C1 segment of cervical spinal cord (tissue), 14 donors: ENCODE data around the gene MYOF.

Experiments used
- DNase-seq, 14 donors: peaks; one replicate each; lab custom pipeline; 2025; lab: John Stamatoyannopoulos, UW

MYOF gene, protein sequence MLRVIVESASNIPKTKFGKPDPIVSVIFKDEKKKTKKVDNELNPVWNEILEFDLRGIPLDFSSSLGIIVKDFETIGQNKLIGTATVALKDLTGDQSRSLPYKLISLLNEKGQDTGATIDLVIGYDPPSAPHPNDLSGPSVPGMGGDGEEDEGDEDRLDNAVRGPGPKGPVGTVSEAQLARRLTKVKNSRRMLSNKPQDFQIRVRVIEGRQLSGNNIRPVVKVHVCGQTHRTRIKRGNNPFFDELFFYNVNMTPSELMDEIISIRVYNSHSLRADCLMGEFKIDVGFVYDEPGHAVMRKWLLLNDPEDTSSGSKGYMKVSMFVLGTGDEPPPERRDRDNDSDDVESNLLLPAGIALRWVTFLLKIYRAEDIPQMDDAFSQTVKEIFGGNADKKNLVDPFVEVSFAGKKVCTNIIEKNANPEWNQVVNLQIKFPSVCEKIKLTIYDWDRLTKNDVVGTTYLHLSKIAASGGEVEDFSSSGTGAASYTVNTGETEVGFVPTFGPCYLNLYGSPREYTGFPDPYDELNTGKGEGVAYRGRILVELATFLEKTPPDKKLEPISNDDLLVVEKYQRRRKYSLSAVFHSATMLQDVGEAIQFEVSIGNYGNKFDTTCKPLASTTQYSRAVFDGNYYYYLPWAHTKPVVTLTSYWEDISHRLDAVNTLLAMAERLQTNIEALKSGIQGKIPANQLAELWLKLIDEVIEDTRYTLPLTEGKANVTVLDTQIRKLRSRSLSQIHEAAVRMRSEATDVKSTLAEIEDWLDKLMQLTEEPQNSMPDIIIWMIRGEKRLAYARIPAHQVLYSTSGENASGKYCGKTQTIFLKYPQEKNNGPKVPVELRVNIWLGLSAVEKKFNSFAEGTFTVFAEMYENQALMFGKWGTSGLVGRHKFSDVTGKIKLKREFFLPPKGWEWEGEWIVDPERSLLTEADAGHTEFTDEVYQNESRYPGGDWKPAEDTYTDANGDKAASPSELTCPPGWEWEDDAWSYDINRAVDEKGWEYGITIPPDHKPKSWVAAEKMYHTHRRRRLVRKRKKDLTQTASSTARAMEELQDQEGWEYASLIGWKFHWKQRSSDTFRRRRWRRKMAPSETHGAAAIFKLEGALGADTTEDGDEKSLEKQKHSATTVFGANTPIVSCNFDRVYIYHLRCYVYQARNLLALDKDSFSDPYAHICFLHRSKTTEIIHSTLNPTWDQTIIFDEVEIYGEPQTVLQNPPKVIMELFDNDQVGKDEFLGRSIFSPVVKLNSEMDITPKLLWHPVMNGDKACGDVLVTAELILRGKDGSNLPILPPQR (N-terminal part only)

GRCh38 chr10:93482145-93482834 is at the start of gene MYOF:
MYOF (minus strand) TSS chr10:93482334; CDS start chr10:93482194, 140 bp downstream.
- DNase-seq, result peak in 7 of 14 donors; percentile 5 to 20 (median 13)

- no peak for DNase-seq
These were observed 36.4 kb upstream of the MYOF start for GRCh38 chr10:93518531-93518930.

DNA sequence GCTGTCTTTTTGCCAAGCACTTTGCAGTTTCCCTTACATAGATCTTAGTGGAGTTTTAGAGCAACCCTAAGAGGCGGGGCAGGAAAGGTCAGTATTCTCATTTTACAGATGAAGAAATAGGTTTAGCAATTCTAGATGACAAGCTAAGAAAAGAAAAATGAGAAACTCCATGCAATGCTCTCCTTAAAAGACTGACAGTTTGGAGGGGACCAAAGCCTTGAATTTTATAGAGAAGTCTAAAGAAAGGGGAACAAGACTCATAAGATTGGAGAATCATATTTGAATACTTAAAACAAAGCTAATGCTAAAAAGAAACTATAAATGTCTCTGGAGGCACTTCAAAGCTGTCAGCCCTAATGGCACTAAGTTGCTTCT is 33.9 kb upstream of the MYOF start:
- no peak for DNase-seq

GRCh38 chr10:93515071-93516005 is 33.2 kb upstream of the MYOF start:
- DNase-seq, result peak in 1 of 14 donors; percentile 2

DNA sequence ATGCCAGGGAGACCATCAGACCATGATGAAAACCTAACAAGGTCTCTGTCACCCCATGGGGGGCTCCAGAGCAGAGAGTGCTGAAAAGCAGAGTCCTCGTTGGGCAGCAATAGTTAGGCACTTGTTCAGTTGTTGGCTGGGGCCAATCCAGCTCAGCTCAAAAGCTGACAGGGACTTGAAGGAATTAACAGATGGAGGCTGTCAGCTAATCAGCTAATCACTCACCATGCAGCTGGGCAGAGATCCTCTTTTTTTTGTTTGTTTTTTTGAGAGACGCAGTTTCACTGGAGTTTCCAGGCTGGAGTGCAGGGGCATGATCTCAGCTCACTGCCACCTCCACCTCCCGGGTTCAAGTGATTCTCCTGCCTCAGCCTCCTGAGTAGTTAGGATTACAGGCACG is 32.4 kb upstream of the MYOF start:
- DNase-seq, result peak in 1 of 14 donors; percentile 3

DNA sequence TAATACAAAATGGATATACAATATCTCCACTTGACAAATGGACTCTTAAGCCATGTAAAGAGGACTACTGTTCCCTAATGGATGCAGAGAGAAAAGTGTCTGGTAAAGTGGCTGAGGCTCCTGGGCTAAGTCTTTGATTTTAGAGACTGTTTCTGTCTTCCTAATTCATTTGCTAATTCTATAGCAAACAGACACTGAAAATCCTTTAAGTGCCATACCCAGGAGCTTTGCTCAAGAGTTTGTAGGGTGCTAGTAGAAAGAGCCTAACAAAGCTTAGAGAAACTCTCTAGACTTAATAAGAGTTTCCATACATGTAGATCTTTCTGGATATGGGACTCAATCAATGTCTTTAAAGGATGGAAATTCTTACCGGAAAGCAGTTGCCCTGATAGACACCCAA is 31.0 kb upstream of the MYOF start:
- no peak for DNase-seq

DNA sequence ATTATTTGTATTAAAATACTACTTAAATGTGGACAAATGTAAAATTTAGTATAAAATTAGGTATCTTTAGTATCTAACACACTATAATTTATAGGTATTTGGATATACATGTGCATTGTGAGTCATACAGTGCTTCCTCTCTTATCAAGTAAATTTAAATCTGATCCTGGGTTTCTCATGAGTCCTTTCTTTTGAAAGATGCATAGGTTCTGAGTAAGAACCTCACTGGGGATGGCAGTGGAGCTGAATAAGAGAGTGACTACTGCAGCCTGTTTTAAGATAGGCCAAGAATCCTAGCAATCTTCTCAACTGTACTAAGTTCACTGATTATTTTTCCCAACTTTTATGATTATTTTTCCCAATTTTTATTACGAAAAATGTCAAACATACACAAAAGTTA is 30.4 kb upstream of the MYOF start:
- no peak for DNase-seq

DNA sequence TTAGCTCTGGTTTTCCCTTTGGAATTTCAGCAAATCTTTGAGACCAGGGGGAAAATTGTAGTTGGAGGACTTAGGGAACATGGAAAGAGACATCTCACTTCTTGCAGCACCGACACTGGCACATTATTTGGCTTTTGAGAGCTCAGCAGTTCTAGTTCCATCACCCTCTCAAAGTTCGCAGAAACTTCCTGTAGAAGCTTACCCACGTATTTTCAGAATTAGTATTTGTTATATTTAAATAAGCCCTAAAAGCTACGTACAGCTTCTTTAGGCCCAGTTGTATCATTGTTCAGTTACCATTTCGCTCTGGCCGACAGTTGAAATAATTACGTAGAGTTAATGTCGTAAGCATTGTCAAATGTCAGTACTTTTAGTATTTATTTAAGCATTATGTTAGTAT is 27.7 kb upstream of the MYOF start:
- no peak for DNase-seq

DNA sequence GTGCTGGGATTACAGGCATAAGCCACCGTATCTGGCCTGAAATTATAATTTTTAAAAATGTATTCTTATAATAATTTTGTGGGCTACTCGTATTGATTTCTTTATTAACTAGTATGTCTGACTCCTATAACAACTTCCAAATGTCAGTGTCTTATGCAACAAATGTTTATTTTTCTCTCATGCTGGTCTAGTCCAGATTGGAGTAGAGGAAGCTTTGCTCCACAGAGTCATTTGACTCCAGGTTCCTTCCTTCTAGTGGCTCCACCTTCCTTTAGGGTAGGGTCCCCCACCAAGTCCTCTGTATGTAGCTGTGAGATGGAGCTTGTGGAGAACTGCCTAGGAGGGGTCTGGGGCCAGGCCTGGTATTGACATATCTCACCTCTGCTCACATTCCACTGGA is 22.9 kb upstream of the MYOF start:
- no peak for DNase-seq

DNA sequence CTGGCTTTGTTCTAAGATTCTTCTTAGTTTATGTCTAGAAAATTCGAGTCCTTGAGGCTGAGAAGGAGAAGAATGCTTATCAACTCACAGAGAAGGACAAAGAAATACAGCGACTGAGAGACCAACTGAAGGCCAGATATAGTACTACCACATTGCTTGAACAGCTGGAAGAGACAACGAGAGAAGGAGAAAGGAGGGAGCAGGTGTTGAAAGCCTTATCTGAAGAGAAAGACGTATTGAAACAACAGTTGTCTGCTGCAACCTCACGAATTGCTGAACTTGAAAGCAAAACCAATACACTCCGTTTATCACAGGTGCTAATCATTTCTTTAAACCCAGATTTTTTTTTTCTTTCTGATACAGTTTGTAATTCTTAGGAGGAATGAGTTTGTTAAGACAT is 20.9 kb upstream of the MYOF start:
- DNase-seq, result no peak

- no peak for DNase-seq
These were observed 19.5 kb upstream of the MYOF start for GRCh38 chr10:93501650-93502049.

GRCh38 chr10:93498166-93498565 is 16.0 kb upstream of the MYOF start:
- no peak for DNase-seq

DNA sequence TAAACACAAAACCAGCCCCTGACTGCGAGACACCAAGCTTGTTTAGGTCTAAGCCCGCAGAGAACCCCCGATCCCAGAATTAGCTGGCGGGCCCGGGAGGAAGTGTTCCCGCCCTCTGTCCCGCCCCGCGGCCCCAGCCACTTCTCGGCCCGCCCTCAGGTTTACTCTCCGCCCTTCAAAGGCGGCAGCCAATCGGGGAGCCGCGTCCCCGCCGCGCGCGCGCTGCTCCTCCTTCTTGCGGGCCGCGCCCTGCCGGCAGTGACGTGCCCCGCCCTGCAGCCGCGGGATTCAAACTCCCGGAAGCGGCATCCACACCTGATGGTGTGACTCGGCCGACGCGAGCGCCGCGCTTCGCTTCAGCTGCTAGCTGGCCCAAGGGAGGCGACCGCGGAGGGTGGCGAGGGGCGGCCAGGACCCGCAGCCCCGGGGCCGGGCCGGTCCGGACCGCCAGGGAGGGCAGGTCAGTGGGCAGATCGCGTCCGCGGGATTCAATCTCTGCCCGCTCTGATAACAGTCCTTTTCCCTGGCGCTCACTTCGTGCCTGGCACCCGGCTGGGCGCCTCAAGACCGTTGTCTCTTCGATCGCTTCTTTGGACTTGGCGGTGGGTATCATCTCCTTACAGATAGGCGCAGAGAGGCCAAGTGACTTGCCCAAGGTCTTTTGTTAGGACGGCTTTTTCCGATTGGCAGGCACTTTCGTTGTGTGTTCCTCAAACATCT is 14.3 kb upstream of the MYOF start, which contains the start of gene CEP55:
Gene CEP55 (plus strand): TSS at position 291 of the 720 bp plus-strand sequence. CDS start 3,440 bp downstream, outside the sequence.
- DNase-seq, result peak; percentile 24 to 93 (median 82)

DNA sequence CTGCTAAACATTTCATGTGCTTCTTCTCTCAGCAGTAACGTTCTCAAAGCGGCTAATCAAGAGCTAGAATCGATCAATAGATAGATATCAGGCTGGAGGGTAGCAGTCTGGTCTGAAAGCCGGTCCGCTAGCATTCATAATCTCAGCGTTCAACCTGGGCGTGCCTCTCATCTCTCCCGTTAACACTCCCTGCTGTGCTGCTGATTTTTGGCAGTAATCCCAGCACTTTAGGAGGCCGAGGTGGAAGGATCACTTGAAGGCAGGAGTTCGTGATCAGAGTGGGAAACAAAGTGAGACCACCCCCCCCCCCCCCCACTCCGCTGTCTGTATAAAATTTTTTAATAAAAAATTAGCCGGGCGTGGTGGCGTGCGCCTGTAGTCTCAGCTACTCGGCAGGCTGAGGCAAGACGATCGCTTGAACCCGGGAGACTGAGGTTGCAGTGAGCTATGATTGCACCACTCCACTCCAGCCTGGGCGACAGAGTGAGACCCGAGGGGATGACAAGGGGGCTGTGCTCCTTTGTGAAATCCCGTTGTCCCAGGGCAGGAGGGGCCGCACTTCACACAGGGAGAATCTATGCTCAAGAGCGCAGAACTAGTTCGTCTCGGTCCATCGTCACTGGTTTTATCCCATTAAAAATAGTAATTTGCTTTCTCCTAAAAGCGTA is 13.7 kb upstream of the MYOF start:
- DNase-seq, result peak in 1 of 14 donors; percentile 37

GRCh38 chr10:93494494-93494893 is 12.4 kb upstream of the MYOF start:
- no peak for DNase-seq

GRCh38 chr10:93493162-93493561 is 11.0 kb upstream of the MYOF start:
- no peak for DNase-seq

- no peak for DNase-seq
These were observed 9.5 kb upstream of the MYOF start for GRCh38 chr10:93491602-93492121.

DNA sequence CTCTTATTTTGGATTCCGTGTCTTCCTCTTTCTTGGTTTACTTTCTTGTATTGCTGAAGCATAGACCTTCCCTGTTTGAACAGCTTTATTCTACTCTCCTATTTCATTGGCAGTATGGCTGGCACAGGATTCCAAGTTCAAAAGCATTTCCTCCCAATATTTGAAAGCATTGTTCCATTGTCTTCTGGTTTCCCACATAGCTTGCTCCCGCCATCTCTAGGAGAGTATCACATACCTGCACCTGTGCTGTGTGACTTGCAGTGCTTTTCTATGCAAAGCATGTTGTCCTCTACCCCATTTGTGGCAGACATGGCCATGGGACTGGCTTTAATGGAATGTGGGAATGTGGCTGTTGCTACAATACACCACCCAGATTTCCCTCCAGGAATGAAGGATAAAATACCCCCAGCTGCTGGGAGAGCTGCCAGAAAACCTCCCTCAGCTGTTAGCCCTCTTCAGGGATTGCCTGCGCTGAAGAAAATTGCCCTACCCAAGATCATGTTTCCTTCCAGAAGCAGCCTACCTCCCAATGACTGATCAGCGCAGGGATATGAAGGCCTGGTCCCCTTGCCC is 6.9 kb upstream of the MYOF start:
- no peak for DNase-seq
